GM21825 (cell line): ENCODE measurements around the gene CORO7.
A peak's percentile ranks its signal among the peaks of the same experiment; 100 is the strongest.

Experiments used
- ATAC-seq: cut with Tn5 transposase; IDR thresholded peaks from one replicate; pipeline ENCODE4 v1.9.1; 2021; ENCODE audit warnings: mild to moderate bottlenecking, moderate library complexity; ENCODE audit not compliant: unreplicated experiment

CORO7 gene

GRCh38 chr16:4313563-4314531 is 102.5 kb downstream of the CORO7 start:
- no peak for ATAC-seq

GRCh38 chr16:4309833-4310266 is 106.5 kb downstream of the CORO7 start:
- ATAC-seq, result no peak

GRCh38 chr16:4309102-4309832 is 107.1 kb downstream of the CORO7 start:
- no peak for ATAC-seq

GRCh38 chr16:4307215-4308037 is 109.0 kb downstream of the CORO7 start:
- peak; percentile 85 for ATAC-seq

GRCh38 chr16:4306470-4307214 is 109.8 kb downstream of the CORO7 start:
- ATAC-seq, result no peak
